ENCODE results near the gene SH3PXD2A.

The SH3PXD2A gene

DNA sequence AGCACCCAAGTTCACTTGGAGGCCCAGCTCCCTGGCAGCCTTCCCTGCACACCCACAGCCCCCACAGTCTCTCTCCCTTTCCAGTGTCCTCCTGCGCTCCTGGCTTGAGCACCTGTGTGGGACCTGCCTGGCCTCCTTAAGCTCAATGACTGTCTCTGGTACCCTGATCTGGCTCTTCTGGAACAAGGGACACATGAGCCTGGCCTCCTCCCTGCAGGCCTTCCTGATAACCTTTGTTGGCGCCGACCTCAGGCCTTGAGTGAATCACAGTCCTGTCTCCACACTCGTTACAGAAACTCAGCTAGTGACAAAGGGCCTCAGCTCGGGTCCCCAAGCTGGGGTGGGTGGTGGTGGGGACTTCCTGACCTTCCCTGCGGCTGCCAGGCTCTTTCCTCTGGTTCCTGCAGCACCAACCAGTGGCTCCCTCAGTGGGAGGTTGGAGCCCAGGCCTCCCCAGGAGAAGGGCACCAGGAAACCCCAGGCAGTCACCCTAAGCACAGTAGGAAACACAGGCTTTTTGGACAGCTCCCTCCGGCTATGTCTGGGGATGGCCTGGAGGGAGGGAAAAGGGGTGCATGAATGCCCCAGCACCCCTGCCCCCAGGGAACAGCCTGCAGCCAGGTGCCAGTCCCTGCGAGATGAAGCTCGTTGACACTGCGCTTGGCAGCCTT, 147.3 kb downstream of the SH3PXD2A start:
- no peak overlapping the region for H3K4ac ChIP-seq (ENCODE audit: low read depth, low read length)
- no peak overlapping the region for H4K12ac ChIP-seq (ENCODE audit: low read depth, low read length)
- H3K9me3 ChIP-seq (ENCODE audit: insufficient read depth, low read depth, low read length) = no peaks in the 10 kb centered on the region
- no peaks in the 10 kb centered on the region for H3K36me3 ChIP-seq (ENCODE audit: control insufficient read depth in 1 of 2, insufficient read depth in 2 of 2, low read length in 2 of 2)
- H2BK5ac ChIP-seq (ENCODE audit: low read depth, low read length, poor library complexity) = no peak overlapping the region
- H3K18ac ChIP-seq (ENCODE audit: low read length) = no peak overlapping the region
- no peak overlapping the region for H4K91ac ChIP-seq (ENCODE audit: low read depth, low read length)
- no peak overlapping the region for H3K14ac ChIP-seq (ENCODE audit: low read length)
- DNase-seq = no peak
- H3K27ac ChIP-seq (ENCODE audit: low read depth, low read length) = no peak overlapping the region
- no peaks in the 10 kb centered on the region for H3K79me2 ChIP-seq (ENCODE audit: control insufficient read depth, insufficient read depth, low read length, poor library complexity)
- no peak overlapping the region for H3K4me2 ChIP-seq (ENCODE audit: low read length)
- no CpG with 5 or more reads among the region's 10 CpGs for WGBS (ENCODE audit: extremely low coverage, insufficient coverage, insufficient read length)
- no peak overlapping the region for H2AFZ ChIP-seq (ENCODE audit: insufficient read depth, low read length, poor library complexity)
- no peak overlapping the region for H3K4me3 ChIP-seq (ENCODE audit: low read depth, low read length)
- no peak overlapping the region for H2AK5ac ChIP-seq (ENCODE audit: low read length)
- no peaks in the 10 kb centered on the region for H3K4me1 ChIP-seq (ENCODE audit: control insufficient read depth in 1 of 2, insufficient read depth in 2 of 2, low read length in 2 of 2)
- no peak overlapping the region for H2BK12ac ChIP-seq (ENCODE audit: low read length)
- no peak overlapping the region for H4K8ac ChIP-seq (ENCODE audit: low read depth, low read length)
- no peak overlapping the region for H2BK120ac ChIP-seq (ENCODE audit: insufficient read depth, low read length, poor library complexity)
- H3K9ac ChIP-seq (ENCODE audit: low read length) = no peak overlapping the region
- H3K79me1 ChIP-seq (ENCODE audit: low read length) = no peaks in the 10 kb centered on the region
- no peaks in the 10 kb centered on the region for H3K27me3 ChIP-seq (ENCODE audit: insufficient read depth, low read length)
- no peak overlapping the region for H3K23ac ChIP-seq (ENCODE audit: low read length)

DNA sequence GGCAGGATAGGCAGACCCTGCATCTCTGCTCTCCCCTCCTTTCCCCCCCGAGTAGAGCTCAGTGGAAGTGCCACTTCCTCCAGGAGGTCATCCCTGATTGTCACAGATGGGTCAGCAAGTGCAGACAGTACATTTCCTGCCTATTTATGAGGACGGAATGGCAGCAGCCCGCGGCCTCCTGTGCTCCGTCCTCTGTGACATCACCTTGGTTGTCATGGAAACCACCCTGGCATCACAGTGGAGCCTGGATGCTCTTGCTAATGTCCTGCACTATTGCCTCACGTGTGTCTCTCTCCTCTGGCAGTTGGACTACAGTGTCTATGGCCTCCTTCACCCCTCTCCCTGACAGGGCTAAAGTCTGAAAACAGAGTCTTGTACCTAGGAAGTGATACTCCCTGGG, 148.6 kb downstream of the SH3PXD2A start:
- no peaks in the 10 kb centered on the region for H3K79me1 ChIP-seq (ENCODE audit: low read length)
- H4K91ac ChIP-seq (ENCODE audit: low read depth, low read length) = no peak overlapping the region
- H3K27me3 ChIP-seq (ENCODE audit: insufficient read depth, low read length) = no peaks in the 10 kb centered on the region
- no peak overlapping the region for H2BK12ac ChIP-seq (ENCODE audit: low read length)
- no peak overlapping the region for H4K12ac ChIP-seq (ENCODE audit: low read depth, low read length)
- H2AK5ac ChIP-seq (ENCODE audit: low read length) = no peak overlapping the region
- no peak overlapping the region for H3K4ac ChIP-seq (ENCODE audit: low read depth, low read length)
- no peak overlapping the region for H3K4me3 ChIP-seq (ENCODE audit: low read depth, low read length)
- no peak overlapping the region for H3K9ac ChIP-seq (ENCODE audit: low read length)
- H3K23ac ChIP-seq (ENCODE audit: low read length) = no peak overlapping the region
- no peak overlapping the region for H3K14ac ChIP-seq (ENCODE audit: low read length)
- H3K79me2 ChIP-seq (ENCODE audit: control insufficient read depth, insufficient read depth, low read length, poor library complexity) = no peaks in the 10 kb centered on the region
- H2BK5ac ChIP-seq (ENCODE audit: low read depth, low read length, poor library complexity) = no peak overlapping the region
- no peak overlapping the region for H3K27ac ChIP-seq (ENCODE audit: low read depth, low read length)
- H3K36me3 ChIP-seq (ENCODE audit: control insufficient read depth in 1 of 2, insufficient read depth in 2 of 2, low read length in 2 of 2) = no peaks in the 10 kb centered on the region
- no peak overlapping the region for H2BK120ac ChIP-seq (ENCODE audit: insufficient read depth, low read length, poor library complexity)
- peaks cover 1% of the 10 kb centered on the region for H3K9me3 ChIP-seq (ENCODE audit: insufficient read depth, low read depth, low read length)
- H3K4me2 ChIP-seq (ENCODE audit: low read length) = no peak overlapping the region
- WGBS (ENCODE audit: extremely low coverage, insufficient coverage, insufficient read length) = no CpG with 5 or more reads among the region's 6 CpGs
- no peak overlapping the region for H2AFZ ChIP-seq (ENCODE audit: insufficient read depth, low read length, poor library complexity)
- no peak overlapping the region for H3K18ac ChIP-seq (ENCODE audit: low read length)
- H3K4me1 ChIP-seq (ENCODE audit: control insufficient read depth in 1 of 2, insufficient read depth in 2 of 2, low read length in 2 of 2) = no peaks in the 10 kb centered on the region
- no peak overlapping the region for H4K8ac ChIP-seq (ENCODE audit: low read depth, low read length)
- DNase-seq = peak in 1 of 2 donors; percentile 60

DNA sequence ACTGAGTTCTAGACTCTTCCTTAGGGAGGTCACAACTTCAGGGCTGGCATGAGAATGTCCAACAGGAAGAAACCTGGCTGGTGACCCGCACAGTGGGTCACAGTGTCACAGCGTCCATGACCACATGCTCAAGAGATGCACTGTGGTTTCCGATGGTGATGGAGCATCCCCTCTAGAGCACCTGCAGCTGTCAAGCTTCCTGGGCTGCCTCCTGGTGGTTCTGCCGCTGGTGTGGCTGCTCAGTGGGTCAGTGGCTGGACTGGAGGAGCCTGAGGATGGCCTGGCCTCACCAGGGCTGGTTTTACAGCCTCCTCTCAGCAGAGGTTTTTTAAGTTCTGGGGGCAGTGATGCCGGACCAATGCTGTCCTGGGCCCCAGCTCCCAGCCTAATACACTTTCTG, 149.3 kb downstream of the SH3PXD2A start:
- H4K8ac ChIP-seq (ENCODE audit: low read depth, low read length) = no peak overlapping the region
- H3K4me1 ChIP-seq (ENCODE audit: control insufficient read depth in 1 of 2, insufficient read depth in 2 of 2, low read length in 2 of 2) = no peaks in the 10 kb centered on the region
- no peaks in the 10 kb centered on the region for H3K79me2 ChIP-seq (ENCODE audit: control insufficient read depth, insufficient read depth, low read length, poor library complexity)
- H3K18ac ChIP-seq (ENCODE audit: low read length) = no peak overlapping the region
- H2BK12ac ChIP-seq (ENCODE audit: low read length) = no peak overlapping the region
- H3K9ac ChIP-seq (ENCODE audit: low read length) = no peak overlapping the region
- H4K91ac ChIP-seq (ENCODE audit: low read depth, low read length) = no peak overlapping the region
- H3K27me3 ChIP-seq (ENCODE audit: insufficient read depth, low read length) = no peaks in the 10 kb centered on the region
- H3K4me2 ChIP-seq (ENCODE audit: low read length) = no peak overlapping the region
- no peak overlapping the region for H3K4me3 ChIP-seq (ENCODE audit: low read depth, low read length)
- WGBS (ENCODE audit: extremely low coverage, insufficient coverage, insufficient read length) = no CpG with 5 or more reads among the region's 5 CpGs
- no peaks in the 10 kb centered on the region for H3K79me1 ChIP-seq (ENCODE audit: low read length)
- H2AFZ ChIP-seq (ENCODE audit: insufficient read depth, low read length, poor library complexity) = no peak overlapping the region
- no peaks in the 10 kb centered on the region for H3K36me3 ChIP-seq (ENCODE audit: control insufficient read depth in 1 of 2, insufficient read depth in 2 of 2, low read length in 2 of 2)
- H3K23ac ChIP-seq (ENCODE audit: low read length) = no peak overlapping the region
- no peak overlapping the region for H2BK5ac ChIP-seq (ENCODE audit: low read depth, low read length, poor library complexity)
- no peak overlapping the region for H3K14ac ChIP-seq (ENCODE audit: low read length)
- no peak overlapping the region for H3K4ac ChIP-seq (ENCODE audit: low read depth, low read length)
- no peak overlapping the region for H4K12ac ChIP-seq (ENCODE audit: low read depth, low read length)
- DNase-seq = no peak
- no peak overlapping the region for H2AK5ac ChIP-seq (ENCODE audit: low read length)
- H3K9me3 ChIP-seq (ENCODE audit: insufficient read depth, low read depth, low read length) = peaks cover 1% of the 10 kb centered on the region
- H3K27ac ChIP-seq (ENCODE audit: low read depth, low read length) = no peak overlapping the region
- H2BK120ac ChIP-seq (ENCODE audit: insufficient read depth, low read length, poor library complexity) = no peak overlapping the region

DNA sequence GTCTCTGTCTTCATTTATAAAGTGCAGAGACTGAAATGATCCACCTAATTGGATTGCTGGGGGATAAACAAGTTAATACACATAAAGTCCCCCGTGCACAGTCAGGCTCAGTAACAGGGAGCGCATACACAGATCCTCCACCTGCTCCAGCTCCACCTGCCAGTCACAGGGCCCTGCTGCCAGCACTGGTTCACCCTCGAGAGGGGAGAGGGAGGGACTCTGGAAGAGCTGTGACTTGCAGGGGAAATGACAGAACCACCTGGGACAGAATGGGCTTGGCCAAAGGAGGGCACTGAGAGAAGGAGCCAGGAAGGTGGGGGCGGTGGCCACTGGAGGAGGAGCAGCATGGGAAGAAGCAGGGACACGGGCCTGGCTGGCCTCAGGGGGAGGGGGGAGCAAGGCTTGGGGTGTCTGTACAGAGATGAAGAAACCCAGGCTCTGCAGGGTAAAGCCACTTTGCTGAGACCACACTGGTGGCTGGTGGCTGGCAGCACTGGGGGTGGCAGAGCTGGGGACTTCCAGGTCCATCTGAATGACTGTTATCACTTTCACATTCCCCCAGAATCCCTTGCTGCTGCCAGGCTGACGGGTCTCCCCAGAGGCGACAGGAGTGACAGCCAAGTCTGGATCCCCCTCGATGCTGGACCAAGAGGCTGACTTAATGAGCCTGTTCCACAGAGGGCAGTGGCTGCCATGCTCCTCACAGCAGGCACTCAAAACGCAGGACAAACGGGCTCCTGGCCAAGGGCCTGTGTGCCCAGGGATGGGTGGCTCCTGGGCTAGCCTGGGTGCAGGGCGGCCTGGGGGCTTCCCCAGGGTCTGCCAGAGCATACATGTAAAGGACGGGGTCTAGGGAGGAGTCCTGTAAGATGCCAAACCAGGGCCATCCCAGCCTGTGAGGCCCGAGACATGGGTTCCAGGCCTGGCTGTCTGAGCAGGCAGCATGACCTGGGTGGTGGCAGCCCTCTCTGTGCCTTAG, 151.1 kb downstream of the SH3PXD2A start:
- Histone ChIP-seq H3K4me1 (ENCODE audit: control insufficient read depth in 1 of 2, insufficient read depth in 2 of 2, low read length in 2 of 2) (no peaks in the 10 kb centered on the region), H4K12ac (ENCODE audit: low read depth, low read length) (no peak overlapping the region), H3K4ac (ENCODE audit: low read depth, low read length) (no peak overlapping the region), H3K18ac (ENCODE audit: low read length) (no peak overlapping the region), H3K9me3 (ENCODE audit: insufficient read depth, low read depth, low read length) (peaks cover 1% of the 10 kb centered on the region), H4K91ac (ENCODE audit: low read depth, low read length) (no peak overlapping the region), H3K4me3 (ENCODE audit: low read depth, low read length) (no peak overlapping the region), H4K8ac (ENCODE audit: low read depth, low read length) (no peak overlapping the region), H3K23ac (ENCODE audit: low read length) (no peak overlapping the region), H3K36me3 (ENCODE audit: control insufficient read depth in 1 of 2, insufficient read depth in 2 of 2, low read length in 2 of 2) (no peaks in the 10 kb centered on the region), H2BK120ac (ENCODE audit: insufficient read depth, low read length, poor library complexity) (no peak overlapping the region), H2BK5ac (ENCODE audit: low read depth, low read length, poor library complexity) (no peak overlapping the region), H3K4me2 (ENCODE audit: low read length) (no peak overlapping the region), H3K27ac (ENCODE audit: low read depth, low read length) (no peak overlapping the region), H3K9ac (ENCODE audit: low read length) (no peak overlapping the region), H3K27me3 (ENCODE audit: insufficient read depth, low read length) (no peaks in the 10 kb centered on the region), H3K79me2 (ENCODE audit: control insufficient read depth, insufficient read depth, low read length, poor library complexity) (no peaks in the 10 kb centered on the region), H2BK12ac (ENCODE audit: low read length) (no peak overlapping the region), H2AFZ (ENCODE audit: insufficient read depth, low read length, poor library complexity) (no peak overlapping the region), H3K14ac (ENCODE audit: low read length) (no peak overlapping the region), H3K79me1 (ENCODE audit: low read length) (no peaks in the 10 kb centered on the region), H2AK5ac (ENCODE audit: low read length) (no peak overlapping the region)
- no peak for DNase-seq
- WGBS (ENCODE audit: extremely low coverage, insufficient coverage, insufficient read length) = no CpG with 5 or more reads among the region's 13 CpGs

Measured in trophoblast cell (in vitro differentiated cells and primary cell).